ENCODE results near the gene BCL2L15. TPM values are rescaled to one million over a fixed set of nuclear protein-coding genes. Genes with fewer than 3 reads are reported as not detected.

The BCL2L15 gene
- polyA plus RNA-seq, 1 experiment: 0.02 TPM

GRCh38 chr1:113834716-113835115 lies 52.7 kb downstream of the BCL2L15 start:
- no peaks in the 10 kb centered on the region for H3K27me3 ChIP-seq (ENCODE audit: control insufficient read depth, insufficient read depth, low read length)
- H3K36me3 ChIP-seq (ENCODE audit: control insufficient read depth, insufficient read depth, low read length): no peaks in the 10 kb centered on the region
- no peak overlapping the region for H3K4me3 ChIP-seq (ENCODE audit: low read depth, low read length)
- ChIA-PET CTCF (interaction anchor here (2.2 to 3.6 kb wide), 5 partner anchors 70 to 448 kb away, joined by 10 to 26 read pairs (median 11); partner anchors contain the start of genes AP4B1, DCLRE1B and HIPK1), POLR2A (no interaction called here)
- DNase-seq (ENCODE audit: low read depth): no peak
- TF ChIP-seq CTCF (IDR thresholded peaks at IDR 0.05; ENCODE audit: insufficient read depth, low read depth, low read length): no peak

Other genes starting within 250 kb of the BCL2L15 start
- gene PHTF1, start 128.1 kb downstream of the BCL2L15 start, polyA plus RNA-seq (2011; rRNA removed): 7.4 and 10.9 TPM in 2 replicates
- gene RSBN1, start 75.1 kb downstream of the BCL2L15 start, polyA plus RNA-seq (2011; rRNA removed): 4.0 and 11.0 TPM in 2 replicates
- gene PTPN22, start 15.9 kb downstream of the BCL2L15 start, polyA plus RNA-seq (2011; rRNA removed): 0.02 and 0.06 TPM in 2 replicates
- gene AP4B1, start 17.2 kb upstream of the BCL2L15 start, polyA plus RNA-seq (2011; rRNA removed): 9.5 and 13.2 TPM in 2 replicates
- gene DCLRE1B, start 17.7 kb upstream of the BCL2L15 start, polyA plus RNA-seq (2011; rRNA removed): 3.4 and 4.5 TPM in 2 replicates
- 27.6 and 29.7 TPM in 2 replicates for gene HIPK1, start 41.7 kb upstream of the BCL2L15 start, polyA plus RNA-seq (2011; rRNA removed)
- 72.6 and 76.8 TPM in 2 replicates for gene OLFML3, start 91.9 kb upstream of the BCL2L15 start, polyA plus RNA-seq (2011; rRNA removed)

Measured in BJ (cell line).